Endothelial cell of umbilical vein (primary cell): ENCODE results near the gene BCL6B. TPM values are rescaled to one million over a fixed set of nuclear protein-coding genes. Genes with fewer than 3 reads are reported as not detected.

ENCODE experiments used
- BruUV-seq: library from RNA; stranded (reverse); fragments of 400-500 nt; replicated peaks from 2 replicates; lab custom pipeline; 2021; lab: Mats Ljungman, UMichigan
- CTCF ChIA-PET: fragments of 300-600, 350-600 bp; sonication (Branson Sonifier 250); formaldehyde crosslinking; loops from one replicate; lab custom pipeline; 2021; ENCODE audit warnings: antibody characterized with exemption, inconsistent platforms; lab: Charles Lee
- POLR2A ChIA-PET: fragments of 300-600, 350-600 bp; sonication (Branson Sonifier 250); formaldehyde crosslinking; loops from one replicate; lab custom pipeline; 2021; ENCODE audit warnings: antibody characterized with exemption, inconsistent platforms; lab: Charles Lee
- DNase-seq: peaks from one replicate; pipeline ENCODE4 v3.0.0-alpha.2; 2011; ENCODE audit warnings: low read depth, low spot score
- FAIRE-seq: peaks from 2 replicates; lab custom pipeline; 2011; peaks lifted over from hg19 to GRCh38; lab: Jason Lieb, UNC
- H2AFZ ChIP-seq: 2 replicates; pipeline ENCODE4 v1.6.0; 2012; ENCODE audit warnings: low read depth, low read length, control low read depth, inconsistent platforms
- H3K27ac ChIP-seq: 2 replicates; pipeline ENCODE4 v1.5.1; 2011; ENCODE audit warnings: low read depth, mild to moderate bottlenecking, control low read depth, low read length, moderate library complexity; ENCODE audit not compliant: insufficient read depth
- H3K27me3 ChIP-seq, 2 experiments: 2 replicates each; pipeline versions ENCODE4 v1.6.0 to v1.6.1; 2011; ENCODE audit warnings: low read length in 2 of 2, mixed read lengths in 1 of 2; ENCODE audit not compliant: control insufficient read depth in 2 of 2, insufficient read depth in 2 of 2
- H3K36me3 ChIP-seq, 2 experiments: 2 replicates in 1 of 2; 3 replicates in 1 of 2; pipeline ENCODE4 v1.5.1; 2011; ENCODE audit warnings: low read length in 2 of 2, mild to moderate bottlenecking in 1 of 2, moderate library complexity in 1 of 2; ENCODE audit not compliant: control insufficient read depth in 2 of 2, insufficient read depth in 2 of 2; ENCODE audit errors: extremely low read depth in 1 of 2
- H3K4me1 ChIP-seq: 3 replicates; pipeline ENCODE4 v1.5.1; 2011; ENCODE audit warnings: mild to moderate bottlenecking, low read length; ENCODE audit not compliant: control insufficient read depth, insufficient read depth; ENCODE audit errors: extremely low read depth
- H3K4me2 ChIP-seq: 2 replicates; pipeline ENCODE4 v1.6.1; 2011; ENCODE audit warnings: low read length, control low read depth, mixed read lengths; ENCODE audit not compliant: insufficient read depth
- H3K4me3 ChIP-seq, 3 experiments: fragments of 200-600 bp in 1 of 3; sonication (generic), shearing (Covaris generic) in 1 of 3; replicated peaks in 1 of 3; 2 replicates each; pipeline ENCODE4 v1.5.1; 2011 to 2016; ENCODE audit warnings: control low read depth in 3 of 3, low read length in 3 of 3, mild to moderate bottlenecking in 2 of 3, inconsistent platforms in 1 of 3, low read depth in 1 of 3, moderate library complexity in 1 of 3; ENCODE audit not compliant: insufficient read depth in 1 of 3
- H3K79me2 ChIP-seq: 2 replicates; pipeline ENCODE4 v1.6.0; 2012; ENCODE audit warnings: low read length, inconsistent platforms; ENCODE audit not compliant: control insufficient read depth, insufficient read depth
- H3K9ac ChIP-seq: replicated peaks from 2 replicates; pipeline ENCODE3; 2011; ENCODE audit warnings: low read length, control low read depth; ENCODE audit not compliant: insufficient read depth; ENCODE audit errors: extremely low read depth
- H3K9me1 ChIP-seq: replicated peaks from 3 replicates; pipeline ENCODE4 v1.6.0; 2011; ENCODE audit warnings: mild to moderate bottlenecking, low read length; ENCODE audit not compliant: control insufficient read depth, insufficient read depth; ENCODE audit errors: extremely low read depth
- H3K9me3 ChIP-seq: replicated peaks from 2 replicates; pipeline ENCODE4 v1.5.1; 2012; ENCODE audit warnings: low read length, inconsistent platforms; ENCODE audit not compliant: control insufficient read depth, insufficient read depth
- H4K20me1 ChIP-seq: replicated peaks from 2 replicates; pipeline ENCODE3; 2011; ENCODE audit warnings: mild to moderate bottlenecking, low read length; ENCODE audit not compliant: control insufficient read depth, insufficient read depth; ENCODE audit errors: extremely low read depth
- EZH2 ChIP-seq: IDR thresholded peaks from 2 replicates; pipeline ENCODE4 v1.6.1; 2012; ENCODE audit warnings: borderline replicate concordance, low read depth, mild to moderate bottlenecking, moderate library complexity, low read length, inconsistent platforms; ENCODE audit not compliant: severe bottlenecking
- GATA2 ChIP-seq: IDR thresholded peaks from 2 replicates; pipeline ENCODE4 v1.7.0; 2011; ENCODE audit warnings: low read depth, mild to moderate bottlenecking, moderate library complexity, mixed read lengths, low read length; ENCODE audit not compliant: insufficient read length, insufficient read depth
- JUN ChIP-seq: IDR thresholded peaks from 2 replicates; pipeline ENCODE4 v1.6.1; 2011; ENCODE audit warnings: borderline replicate concordance, low read depth; ENCODE audit not compliant: insufficient read length, insufficient read depth
- MAX ChIP-seq: IDR thresholded peaks from 2 replicates; pipeline ENCODE4 v1.6.1; 2011; ENCODE audit not compliant: insufficient read depth, insufficient read length
- MYC ChIP-seq: IDR thresholded peaks from one replicate; pipeline ENCODE4 v1.6.1; 2011; ENCODE audit warnings: mild to moderate bottlenecking, low read depth, low read length
- dilution Hi-C: fragments of 300-500 bp; cut with MboI; formaldehyde crosslinking; loops from one replicate; pipeline ENCODE4 v1.15.0; 2019; ENCODE audit warnings: low sequenced_read_pairs; ENCODE audit not compliant: extremely low pct_ligation_motif_present
- intact Hi-C: fragments of 100-400 bp; cut with micrococcal nuclease; formaldehyde crosslinking; loops from one replicate; pipeline ENCODE4 v1.10.0; 2022
- polyA plus RNA-seq, 4 experiments: library from polyadenylated mRNA; depleted of rRNA in 3 of 4; stranded (reverse) in 3 of 4; unstranded in 1 of 4; fragments of >200 nt; gene quantifications; 2 replicates each; pipeline versions ENCODE4 v1.2.1 to v1.2.3, GENCODE V29; 2011 to 2012; ENCODE audit warnings: missing spikeins in 1 of 4
- total RNA-seq: library from RNA; stranded (reverse); gene quantifications from 2 replicates; pipeline ENCODE4 v1.2.3, GENCODE V29; 2021

The BCL6B gene
- total and polyA plus RNA-seq, 2 donors (not counting 3 experiments of a cell fraction or from before 2014, with no cell fraction given): 93.5 to 160 TPM

DNA sequence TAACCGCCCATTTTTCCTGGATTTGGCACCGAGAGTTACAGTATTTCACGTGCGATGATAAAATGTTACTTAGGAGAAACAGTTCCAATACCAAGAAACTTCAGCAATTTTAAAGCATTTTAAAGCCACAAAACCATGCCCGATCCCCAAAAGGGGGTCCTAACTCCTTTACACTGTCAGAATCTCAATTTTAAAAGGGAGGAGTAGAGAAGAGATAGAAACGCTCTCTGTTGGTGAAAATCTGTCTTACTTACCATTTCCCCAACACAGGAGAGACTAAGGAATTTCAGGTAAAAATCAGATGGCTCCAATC is 11.0 kb upstream of the BCL6B start:
- no peak for FAIRE-seq
- ChIA-PET CTCF (interaction anchor here (0.9 to 1.8 kb wide), 6 partner anchors 10 to 168 kb away, joined by 4 to 15 read pairs (median 5); no protein-coding TSS in a partner anchor), POLR2A (interaction anchor here (0.6 to 1.5 kb wide), 2 partner anchors 10 to 12 kb away, joined by 8 read pairs; partner anchors contain the start of gene BCL6B)
- Histone ChIP-seq H3K27ac (peak overlapping the region; percentile 99), H3K4me1 (peaks cover 38% of the 10 kb centered on the region), H4K20me1 (no peaks in the 10 kb centered on the region), H3K9me1 (no peaks in the 10 kb centered on the region), H2AFZ (peak overlapping the region; percentile 84), H3K79me2 (peaks cover 52% of the 10 kb centered on the region), H3K4me2 (peak overlapping the region; percentile 95), H3K27me3 (no peaks in the 10 kb centered on the region), H3K36me3 (peaks cover 0 to 3% of the 10 kb centered on the region in 2 experiments), H3K9ac (peak overlapping the region; percentile 99), H3K4me3 (peak overlapping the region; percentile 93 to 99 (median 97)), H3K9me3 (no peaks in the 10 kb centered on the region)
- dilution Hi-C loops (no loop called here), intact Hi-C loops (loop anchor here (2.0 to 5.0 kb wide), 2 partner anchors 259 to 360 kb away; partner anchors contain the start of genes C17orf100 and MED31)
- TF ChIP-seq MYC: no peak
- no peak for TF ChIP-seq EZH2
- no peak for TF ChIP-seq JUN
- TF ChIP-seq GATA2: no peak
- TF ChIP-seq MAX: no peak
- BruUV-seq: TSS peak; percentile 79
- DNase-seq: no peak
